Ramos (cell line): ENCODE measurements around the gene MS4A4A.

Experiments
- in situ Hi-C: fragments of 300-500 bp; cut with MboI; formaldehyde crosslinking; loops from one replicate; pipeline ENCODE4 v1.14.3; 2022; ENCODE audit warnings: low sequenced_read_pairs; ENCODE audit not compliant: unreplicated experiment

MS4A4A gene

GRCh38 chr11:60344146-60344545 lies 63.7 kb downstream of the MS4A4A start:
- in situ Hi-C loops = loop anchor here (10.0 to 25.0 kb wide), 2 partner anchors 271 to 418 kb away; partner anchors contain the start of gene MS4A15

GRCh38 chr11:60345489-60345888 lies 65.0 kb downstream of the MS4A4A start:
- in situ Hi-C loops = loop anchor here (10.0 to 25.0 kb wide), 2 partner anchors 269 to 417 kb away; partner anchors contain the start of gene MS4A15

DNA sequence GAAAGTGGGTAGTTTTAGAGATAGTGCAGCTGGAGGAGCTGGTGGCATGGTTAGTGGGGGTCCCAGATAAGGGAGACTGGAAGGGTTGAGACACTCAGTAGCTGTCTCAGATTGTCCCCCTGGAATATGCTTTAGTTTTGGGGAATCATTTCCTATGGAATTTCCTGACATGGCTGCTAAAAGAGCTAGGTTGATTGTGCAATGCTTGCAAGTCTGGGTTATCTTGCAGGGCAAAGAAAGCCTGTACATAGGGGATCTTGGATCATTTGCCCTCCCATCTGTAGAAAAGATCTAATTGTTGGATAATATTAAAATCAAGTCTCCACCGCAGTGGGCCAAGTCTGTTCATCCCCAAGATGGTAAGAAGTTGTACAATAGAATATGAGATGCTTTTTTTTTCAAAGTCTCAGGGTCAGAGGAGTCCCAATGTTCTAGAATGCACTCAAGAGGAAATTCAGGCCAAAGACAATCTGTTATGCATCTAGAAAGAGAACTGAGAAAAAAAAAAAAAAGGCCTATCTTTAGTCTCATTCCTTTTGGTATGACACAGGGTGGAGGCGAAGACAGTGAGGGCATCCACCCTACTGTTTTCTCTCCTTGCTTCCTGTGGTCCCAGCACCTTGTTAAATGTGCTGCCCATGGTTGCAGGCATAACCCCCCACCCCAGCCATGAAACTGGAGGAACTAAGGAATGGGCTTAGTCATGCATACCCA lies 66.8 kb downstream of the MS4A4A start:
- in situ Hi-C loops = loop anchor here (10.0 to 25.0 kb wide), 2 partner anchors 268 to 415 kb away; partner anchors contain the start of gene MS4A15

DNA sequence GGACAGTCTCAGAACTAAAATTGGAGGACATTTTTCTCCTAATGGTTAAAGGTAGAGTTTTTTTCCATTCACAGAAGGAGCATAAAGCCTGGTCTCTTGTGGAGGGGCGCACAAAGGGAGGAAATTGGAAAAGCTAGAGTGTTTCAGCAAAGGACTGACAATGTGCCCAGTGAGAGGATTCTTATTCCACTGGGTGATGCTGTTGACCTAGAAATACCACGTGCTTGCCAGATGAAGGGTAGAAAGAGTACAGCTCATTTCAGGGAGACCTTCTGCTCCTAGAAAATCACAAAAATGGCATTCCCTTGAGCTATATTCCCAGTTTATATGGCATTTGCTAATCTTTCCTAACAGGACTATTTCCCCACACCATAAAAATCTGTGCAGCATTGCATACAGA lies 67.7 kb downstream of the MS4A4A start:
- in situ Hi-C loops = loop anchor here (10.0 to 25.0 kb wide), 2 partner anchors 267 to 414 kb away; partner anchors contain the start of gene MS4A15

GRCh38 chr11:60349990-60350389 lies 69.5 kb downstream of the MS4A4A start:
- in situ Hi-C loops = loop anchor here (10.0 to 25.0 kb wide), 2 partner anchors 265 to 412 kb away; partner anchors contain the start of gene MS4A15

- in situ Hi-C loops = no loop called here
Observed at GRCh38 chr11:60357771-60358170, 77.3 kb downstream of the MS4A4A start.
